Right atrium auricular region (tissue), 2 donors: ENCODE data around the gene FAM53B. TPM values are rescaled to one million over a fixed set of nuclear protein-coding genes. Genes with fewer than 3 reads are reported as not detected.
A peak's percentile ranks its signal among the peaks of the same experiment; 100 is the strongest.
"Not testable (repeated sequence)": the region's sequence is repeated elsewhere in the genome, so short reads cannot be mapped to it uniquely, and the experiment has no call there.

Experiments used
- DNase-seq: peaks from one replicate; pipeline ENCODE4 v3.0.0-alpha.2; 2019; ENCODE audit warnings: low spot score
- H3K27ac ChIP-seq, 2 donors: fragments of 200-600 bp; sonication (generic); 1 replicate in 1 of 2; 2 replicates in 1 of 2; pipeline ENCODE4 v1.5.1; 2016 to 2019
- H3K27me3 ChIP-seq, 2 donors: fragments of 200-600 bp; sonication (generic); one replicate each; pipeline versions ENCODE4 v1.5.1 to v1.6.0; 2017 to 2019
- H3K36me3 ChIP-seq: fragments of 200-600 bp; sonication (generic); one replicate; pipeline ENCODE4 v1.5.1; 2016
- H3K4me1 ChIP-seq, 2 donors: fragments of 200-600 bp; sonication (generic); one replicate each; pipeline versions ENCODE4 v1.5.1 to v1.6.0; 2017 to 2019
- H3K4me3 ChIP-seq, 2 donors: fragments of 200-600 bp; sonication (generic); 1 replicate in 1 of 2; 2 replicates in 1 of 2; pipeline ENCODE4 v1.5.1; 2017 to 2019; ENCODE audit warnings: mild to moderate bottlenecking in 1 of 2, moderate library complexity in 1 of 2
- H3K9me3 ChIP-seq, 2 donors: fragments of 200-600 bp; sonication (generic); one replicate each; pipeline ENCODE4 v1.5.1; 2019
- total RNA-seq, 2 donors: library from RNA; depleted of rRNA; stranded (reverse); fragments of >200 nt; gene quantifications; one replicate each; pipeline ENCODE4 v1.1.0, GENCODE V29; 2016
- TF ChIP-seq, protein P1 (sequence below), 2 donors: fragments of 200-600 bp; sonication (generic); IDR thresholded peaks; one replicate each; pipeline ENCODE4 v1.5.1; 2019; ENCODE audit warnings: antibody characterized with exemption in 2 of 2

FAM53B gene, protein sequence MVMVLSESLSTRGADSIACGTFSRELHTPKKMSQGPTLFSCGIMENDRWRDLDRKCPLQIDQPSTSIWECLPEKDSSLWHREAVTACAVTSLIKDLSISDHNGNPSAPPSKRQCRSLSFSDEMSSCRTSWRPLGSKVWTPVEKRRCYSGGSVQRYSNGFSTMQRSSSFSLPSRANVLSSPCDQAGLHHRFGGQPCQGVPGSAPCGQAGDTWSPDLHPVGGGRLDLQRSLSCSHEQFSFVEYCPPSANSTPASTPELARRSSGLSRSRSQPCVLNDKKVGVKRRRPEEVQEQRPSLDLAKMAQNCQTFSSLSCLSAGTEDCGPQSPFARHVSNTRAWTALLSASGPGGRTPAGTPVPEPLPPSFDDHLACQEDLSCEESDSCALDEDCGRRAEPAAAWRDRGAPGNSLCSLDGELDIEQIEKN
- total RNA-seq, result 10 to 100 TPM; 30.3 to 31.1 TPM

DNA sequence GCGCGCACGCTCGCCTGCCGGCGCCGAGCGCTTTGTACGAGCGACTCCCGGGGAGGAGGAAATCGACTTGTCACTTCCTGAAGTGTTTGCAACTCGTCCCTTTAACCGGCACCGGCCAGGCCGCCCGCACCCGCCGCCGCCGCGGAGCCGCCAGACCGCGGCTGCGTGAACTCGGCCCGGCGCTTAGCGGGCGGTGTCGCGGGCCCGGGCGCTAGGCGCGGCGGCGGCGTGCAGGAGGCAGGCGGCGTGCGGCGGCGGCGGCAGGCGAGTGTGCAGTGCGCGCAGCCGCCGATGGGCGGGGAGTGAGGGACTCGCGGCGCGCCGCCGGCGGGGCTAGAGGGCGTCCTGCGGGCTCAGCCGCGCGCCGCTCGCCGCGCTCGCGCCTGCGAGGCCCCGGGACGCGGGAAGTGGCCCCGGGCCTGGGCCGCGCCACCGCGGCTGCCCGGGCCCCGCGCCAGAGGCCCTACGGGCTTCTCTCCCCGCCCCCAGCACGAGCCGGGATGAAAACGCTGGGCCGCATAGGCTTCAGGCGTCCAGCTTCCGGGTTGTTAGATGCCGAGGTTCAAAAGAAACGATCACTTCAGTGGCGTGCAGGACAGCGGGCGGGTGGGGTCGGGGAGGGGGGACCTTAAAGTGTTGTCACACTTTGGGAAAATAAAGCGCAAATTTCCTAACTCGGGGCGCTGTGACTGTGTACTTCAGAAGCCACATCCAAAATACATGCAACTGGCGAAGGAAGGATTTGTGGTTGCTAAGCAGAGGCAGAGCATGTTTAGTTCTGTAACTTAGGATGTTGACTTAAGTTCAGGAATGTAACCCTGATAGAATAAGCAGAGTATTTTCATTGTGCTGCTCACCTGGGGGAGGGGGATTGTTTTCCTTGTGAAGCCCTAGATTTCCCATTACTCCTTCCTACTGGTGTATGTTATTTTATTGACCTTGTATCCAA lies at the start of gene FAM53B:
Gene FAM53B, minus strand, starts transcription at position 277 of the 949 bp plus-strand sequence. CDS start 37,665 bp downstream, outside the sequence.
- H3K36me3 ChIP-seq, result no peaks in the 10 kb centered on the region
- H3K4me3 ChIP-seq, result peak within 1 kb of the TSS; percentile 57 to 69
- H3K9me3 ChIP-seq, result no peaks in the 10 kb centered on the region
- DNase-seq, result no peak
- peak within 1 kb of the TSS; percentile 81 to 88 for H3K27ac ChIP-seq
- no peaks in the 10 kb centered on the region for H3K27me3 ChIP-seq
- TF ChIP-seq, protein P1, sequence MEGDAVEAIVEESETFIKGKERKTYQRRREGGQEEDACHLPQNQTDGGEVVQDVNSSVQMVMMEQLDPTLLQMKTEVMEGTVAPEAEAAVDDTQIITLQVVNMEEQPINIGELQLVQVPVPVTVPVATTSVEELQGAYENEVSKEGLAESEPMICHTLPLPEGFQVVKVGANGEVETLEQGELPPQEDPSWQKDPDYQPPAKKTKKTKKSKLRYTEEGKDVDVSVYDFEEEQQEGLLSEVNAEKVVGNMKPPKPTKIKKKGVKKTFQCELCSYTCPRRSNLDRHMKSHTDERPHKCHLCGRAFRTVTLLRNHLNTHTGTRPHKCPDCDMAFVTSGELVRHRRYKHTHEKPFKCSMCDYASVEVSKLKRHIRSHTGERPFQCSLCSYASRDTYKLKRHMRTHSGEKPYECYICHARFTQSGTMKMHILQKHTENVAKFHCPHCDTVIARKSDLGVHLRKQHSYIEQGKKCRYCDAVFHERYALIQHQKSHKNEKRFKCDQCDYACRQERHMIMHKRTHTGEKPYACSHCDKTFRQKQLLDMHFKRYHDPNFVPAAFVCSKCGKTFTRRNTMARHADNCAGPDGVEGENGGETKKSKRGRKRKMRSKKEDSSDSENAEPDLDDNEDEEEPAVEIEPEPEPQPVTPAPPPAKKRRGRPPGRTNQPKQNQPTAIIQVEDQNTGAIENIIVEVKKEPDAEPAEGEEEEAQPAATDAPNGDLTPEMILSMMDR (IDR thresholded peaks at IDR 0.05), result peak in 1 of 2 donors; percentile 21
- H3K4me1 ChIP-seq, result peaks cover 0 to 51% of the 10 kb centered on the region in 2 donors

DNA sequence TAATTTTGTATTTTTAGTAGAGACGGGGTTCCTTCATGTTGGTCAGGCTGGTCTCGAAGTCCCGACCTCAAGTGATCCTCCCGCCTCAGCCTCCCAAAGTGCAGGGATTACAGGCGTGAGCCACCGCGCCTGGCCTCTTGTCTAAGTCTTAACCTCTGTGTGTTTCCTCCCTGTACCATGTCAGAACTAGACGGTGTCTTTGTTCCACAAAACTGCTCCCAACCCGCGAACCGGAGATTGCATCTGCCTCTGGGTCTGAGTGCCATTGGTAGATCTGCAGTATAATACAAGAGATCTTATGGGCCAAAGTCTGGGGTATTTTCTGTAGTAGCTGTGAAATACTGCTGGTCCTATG lies 48.8 kb upstream of the FAM53B start:
- Histone ChIP-seq H3K27ac (no peak overlapping the region), H3K27me3 (no peaks in the 10 kb centered on the region)

DNA sequence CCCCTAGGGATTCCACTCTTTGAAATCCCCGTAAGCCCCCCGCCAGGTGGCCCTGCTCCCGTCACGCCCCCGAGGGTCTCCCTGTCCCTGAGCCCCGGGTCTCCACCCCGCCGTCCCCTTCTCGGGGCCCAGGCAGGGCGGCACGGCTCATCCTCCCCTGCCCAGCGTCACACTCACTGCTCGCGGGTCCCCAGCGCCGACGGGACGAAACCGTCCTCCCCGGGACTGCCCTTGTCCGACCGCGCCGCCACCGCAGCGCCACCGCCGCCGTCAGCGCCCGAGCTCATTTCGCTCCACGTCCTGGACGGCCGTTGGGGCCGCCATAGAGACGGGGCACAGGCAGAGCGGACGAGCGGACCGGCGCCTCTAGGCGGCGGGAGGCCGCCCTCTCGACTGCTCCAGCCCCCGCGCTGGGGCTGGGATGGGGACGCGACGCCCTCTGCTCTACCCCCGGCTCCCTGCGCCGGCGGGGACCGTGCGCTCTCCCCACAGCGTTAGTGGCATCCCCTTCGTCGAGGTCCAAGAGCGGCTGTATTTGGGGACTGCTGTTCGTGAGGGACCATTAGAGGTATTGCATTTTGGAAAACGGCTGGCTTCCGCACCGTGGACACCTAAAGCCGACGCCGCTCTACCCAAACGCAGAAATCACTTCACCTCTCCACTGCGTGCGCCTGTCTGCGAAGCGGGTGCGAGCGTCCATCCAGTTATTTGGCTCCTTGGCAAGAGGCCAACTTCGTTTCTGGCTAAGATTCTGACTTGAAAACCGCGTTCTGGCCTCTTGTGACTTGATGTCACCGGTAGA lies 47.6 kb upstream of the FAM53B start, which contains the start of gene EEF1AKMT2:
Gene EEF1AKMT2, minus strand, starts transcription at position 341 of the 802 bp plus-strand sequence. Its CDS starts 54 bp downstream, at position 287.
- DNase-seq, result peak; percentile 67
- H3K36me3 ChIP-seq, result peaks cover 6% of the 10 kb centered on the region
- H3K4me1 ChIP-seq, result peaks cover 0 to 9% of the 10 kb centered on the region in 2 donors
- H3K4me3 ChIP-seq, result peak within 1 kb of the TSS; percentile 74 to 97
- peak within 1 kb of the TSS; percentile 91 to 92 for H3K27ac ChIP-seq
- no peaks in the 10 kb centered on the region for H3K27me3 ChIP-seq
- H3K9me3 ChIP-seq, result no peaks in the 10 kb centered on the region
- TF ChIP-seq, protein P1 (IDR thresholded peaks at IDR 0.05), result peak; percentile 22 to 65

More for the DNA sequence above, 48.8 kb upstream of the FAM53B start:
- TF ChIP-seq, protein P1 (IDR thresholded peaks at IDR 0.05), result no peak
- DNase-seq, result no peak
- Histone ChIP-seq H3K4me3 (peak overlapping the region in 1 of 2 donors; percentile 97), H3K9me3 (no peaks in the 10 kb centered on the region), H3K36me3 (no peaks in the 10 kb centered on the region), H3K4me1 (peaks cover 0 to 9% of the 10 kb centered on the region in 2 donors)

DNA sequence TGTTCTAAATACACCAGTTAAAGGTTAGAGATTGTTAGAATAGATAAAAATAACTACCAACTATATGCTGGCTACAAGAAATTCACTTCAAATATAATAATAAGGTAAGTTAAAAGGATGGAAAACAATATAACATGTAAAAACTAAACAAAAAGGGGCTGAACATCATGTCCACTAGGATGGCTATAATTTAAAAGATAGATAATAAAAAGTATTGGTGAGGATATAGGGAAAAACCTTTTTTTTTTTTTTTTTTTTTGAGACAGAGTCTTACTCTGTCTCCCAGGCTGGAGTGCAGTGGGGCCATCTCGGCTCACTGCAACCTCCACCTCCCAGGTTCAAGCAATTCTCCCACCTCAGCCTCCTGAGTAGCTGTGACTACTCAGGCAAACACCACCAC lies 38.7 kb upstream of the FAM53B start:
- H3K27ac ChIP-seq, H3K9me3 ChIP-seq, H3K27me3 ChIP-seq, H3K4me1 ChIP-seq, H3K4me3 ChIP-seq, DNase-seq: not testable (repeated sequence)
- H3K36me3 ChIP-seq, result peaks cover 17% of the 10 kb centered on the region

DNA sequence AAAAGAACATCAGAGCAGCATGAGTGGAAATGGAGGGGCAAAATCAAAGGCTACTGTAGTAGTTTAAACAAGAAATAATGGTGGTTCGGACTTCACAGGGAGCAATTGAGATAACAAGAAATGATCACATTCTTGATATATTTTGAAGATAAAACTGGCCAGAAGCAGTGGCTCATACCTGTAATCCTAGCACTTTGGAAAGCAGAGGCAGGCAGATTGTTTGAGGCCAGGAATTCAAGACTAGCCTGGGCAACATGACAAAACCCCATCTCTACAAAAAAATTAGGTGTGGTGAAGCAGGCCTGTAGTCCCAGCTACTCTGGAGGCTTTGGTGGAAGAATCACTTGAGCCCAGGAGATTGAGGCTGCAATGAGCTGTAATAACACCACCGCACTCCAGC lies 24.6 kb upstream of the FAM53B start:
- H3K4me3 ChIP-seq, result no peak overlapping the region
- no peak overlapping the region for H3K27ac ChIP-seq
- H3K9me3 ChIP-seq, result no peaks in the 10 kb centered on the region
- no peaks in the 10 kb centered on the region for H3K27me3 ChIP-seq
- TF ChIP-seq, protein P1 (IDR thresholded peaks at IDR 0.05), result no peak
- peaks cover 17% of the 10 kb centered on the region for H3K36me3 ChIP-seq
- no peaks in the 10 kb centered on the region for H3K4me1 ChIP-seq
- no peak for DNase-seq
